Tibial artery (tissue), 4 donors: ENCODE data around the gene SERPINB7.

Experiments used
- DNase-seq, 2 donors: peaks; one replicate each; pipeline ENCODE4 v3.0.0-alpha.2; 2019
- H3K27ac ChIP-seq, 2 donors: fragments of 200-600 bp; sonication (generic) in 1 of 2; 1 replicate in 1 of 2; 2 replicates in 1 of 2; pipeline ENCODE4 v1.5.1; 2018 to 2019; ENCODE audit warnings: mild to moderate bottlenecking in 1 of 2
- H3K27me3 ChIP-seq, 2 donors: fragments of 200-600 bp; sonication (generic) in 1 of 2; one replicate each; pipeline versions ENCODE4 v1.5.1 to v1.6.0; 2016 to 2019
- H3K36me3 ChIP-seq, 3 donors: fragments of 200-600 bp; sonication (generic) in 2 of 3; one replicate each; pipeline ENCODE4 v1.5.1; 2016 to 2019; ENCODE audit warnings: mild to moderate bottlenecking in 2 of 3
- H3K4me1 ChIP-seq, 4 donors: fragments of 200-600 bp; sonication (generic) in 2 of 4; 1 replicate in 3 of 4; 2 replicates in 1 of 4; pipeline ENCODE4 v1.5.1; 2016 to 2019
- H3K4me3 ChIP-seq, 2 donors: fragments of 200-600 bp; sonication (generic) in 1 of 2; 1 replicate in 1 of 2; 2 replicates in 1 of 2; pipeline ENCODE4 v1.5.1; 2018 to 2019; ENCODE audit warnings: mild to moderate bottlenecking in 2 of 2
- H3K9me3 ChIP-seq, 3 donors: fragments of 200-600 bp; sonication (generic) in 1 of 3; one replicate each; pipeline ENCODE4 v1.5.1; 2016 to 2019
- intact Hi-C: fragments of 100-400 bp; cut with DNase I; formaldehyde crosslinking; loops from one replicate; pipeline ENCODE4 v1.15.0; 2023; ENCODE audit warnings: low total_unique reads
- TF ChIP-seq, protein P1 (sequence below), 2 experiments: fragments of 200-600 bp in 1 of 2; fragments of 450-650 bp in 1 of 2; IDR thresholded peaks; one replicate each; pipeline ENCODE4 v1.5.1; 2017 to 2019; ENCODE audit warnings: antibody characterized with exemption in 2 of 2, mild to moderate bottlenecking in 1 of 2, moderate library complexity in 1 of 2

Gene SERPINB7

DNA sequence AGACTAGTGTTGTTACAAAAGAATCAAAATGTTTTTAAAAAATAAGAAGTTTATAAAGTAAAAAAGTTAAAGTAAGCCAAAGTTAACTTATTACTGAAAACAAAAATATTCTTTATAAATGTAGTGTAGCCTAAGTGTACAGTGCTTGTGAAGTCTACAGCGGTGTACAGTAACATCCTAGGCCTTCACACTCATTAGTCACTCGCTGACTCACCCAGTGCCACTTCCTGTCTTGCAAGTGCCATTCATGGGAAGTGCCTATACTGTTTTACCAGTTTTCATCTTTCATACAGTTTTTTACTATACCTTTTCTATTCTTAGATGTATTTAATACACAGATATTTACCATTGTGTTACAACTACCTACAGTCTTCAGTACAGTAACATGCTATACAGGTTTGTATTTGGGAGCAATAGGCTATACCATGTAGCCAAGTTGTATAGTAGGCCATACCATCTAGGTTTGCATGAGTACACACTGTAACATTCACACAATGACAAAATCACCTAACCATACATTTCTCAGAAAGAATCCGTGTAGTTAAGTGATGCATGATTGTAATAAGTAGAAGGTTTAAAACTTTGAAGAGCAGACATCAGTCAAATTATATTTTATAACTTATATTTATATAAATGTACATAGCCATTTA lies 13.4 kb downstream of the SERPINB7 start:
- intact Hi-C loops, result no loop called here
- Histone ChIP-seq H3K4me3 (no peak overlapping the region), H3K27me3 (no peaks in the 10 kb centered on the region), H3K9me3 (no peaks in the 10 kb centered on the region), H3K4me1 (no peaks in the 10 kb centered on the region), H3K36me3 (no peaks in the 10 kb centered on the region), H3K27ac (no peak overlapping the region)
- no peak for DNase-seq
- TF ChIP-seq, protein P1, sequence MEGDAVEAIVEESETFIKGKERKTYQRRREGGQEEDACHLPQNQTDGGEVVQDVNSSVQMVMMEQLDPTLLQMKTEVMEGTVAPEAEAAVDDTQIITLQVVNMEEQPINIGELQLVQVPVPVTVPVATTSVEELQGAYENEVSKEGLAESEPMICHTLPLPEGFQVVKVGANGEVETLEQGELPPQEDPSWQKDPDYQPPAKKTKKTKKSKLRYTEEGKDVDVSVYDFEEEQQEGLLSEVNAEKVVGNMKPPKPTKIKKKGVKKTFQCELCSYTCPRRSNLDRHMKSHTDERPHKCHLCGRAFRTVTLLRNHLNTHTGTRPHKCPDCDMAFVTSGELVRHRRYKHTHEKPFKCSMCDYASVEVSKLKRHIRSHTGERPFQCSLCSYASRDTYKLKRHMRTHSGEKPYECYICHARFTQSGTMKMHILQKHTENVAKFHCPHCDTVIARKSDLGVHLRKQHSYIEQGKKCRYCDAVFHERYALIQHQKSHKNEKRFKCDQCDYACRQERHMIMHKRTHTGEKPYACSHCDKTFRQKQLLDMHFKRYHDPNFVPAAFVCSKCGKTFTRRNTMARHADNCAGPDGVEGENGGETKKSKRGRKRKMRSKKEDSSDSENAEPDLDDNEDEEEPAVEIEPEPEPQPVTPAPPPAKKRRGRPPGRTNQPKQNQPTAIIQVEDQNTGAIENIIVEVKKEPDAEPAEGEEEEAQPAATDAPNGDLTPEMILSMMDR (IDR thresholded peaks at IDR 0.05), result no peak

DNA sequence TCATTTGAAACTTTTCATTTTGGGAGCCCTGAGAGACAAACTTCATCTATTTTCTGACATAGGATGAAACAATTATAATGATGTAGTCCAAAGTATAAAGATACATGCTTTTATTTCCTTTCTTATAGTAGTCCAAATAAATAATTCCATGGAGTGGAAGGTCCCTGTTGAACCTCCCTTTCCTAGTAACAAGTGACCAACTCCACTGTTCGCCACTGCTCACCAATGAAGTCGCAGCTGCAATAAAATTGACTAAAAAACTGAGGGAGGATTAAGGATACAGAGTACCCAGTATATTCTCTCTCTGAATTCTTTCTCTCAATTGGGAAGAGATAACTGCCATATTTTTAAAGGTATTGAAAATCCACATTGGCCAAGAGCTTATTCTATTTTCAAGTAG lies 14.1 kb downstream of the SERPINB7 start:
- no peak for DNase-seq
- Histone ChIP-seq H3K36me3 (no peaks in the 10 kb centered on the region), H3K4me3 (no peak overlapping the region)

DNA sequence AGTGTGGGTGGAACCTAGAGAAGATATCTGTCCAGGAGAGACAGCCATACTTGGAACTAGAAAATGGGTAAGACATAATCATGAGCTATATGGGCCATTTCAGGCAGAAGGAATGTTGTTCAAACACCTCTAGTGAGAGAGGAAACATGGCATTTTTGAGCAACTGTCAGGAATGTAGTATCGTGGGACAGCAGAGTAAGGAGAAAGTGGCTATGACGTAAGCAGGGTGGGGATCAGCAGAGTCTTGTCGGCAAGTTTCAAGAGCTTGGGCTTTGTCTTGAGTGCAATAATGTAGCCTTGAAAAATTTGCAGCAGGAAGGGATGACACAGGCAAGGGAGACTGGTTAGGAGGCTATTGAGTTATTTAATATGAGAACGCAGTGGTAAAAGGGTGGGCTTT lies 20.4 kb downstream of the SERPINB7 start:
- H3K9me3 ChIP-seq, result no peaks in the 10 kb centered on the region
- no peak overlapping the region for H3K27ac ChIP-seq
- no peaks in the 10 kb centered on the region for H3K27me3 ChIP-seq
- H3K36me3 ChIP-seq, result no peaks in the 10 kb centered on the region
- no peak overlapping the region for H3K4me3 ChIP-seq
- TF ChIP-seq, protein P1 (IDR thresholded peaks at IDR 0.05), result no peak
- intact Hi-C loops, result no loop called here
- no peaks in the 10 kb centered on the region for H3K4me1 ChIP-seq
- no peak for DNase-seq

More for the DNA sequence above, 14.1 kb downstream of the SERPINB7 start:
- intact Hi-C loops, result no loop called here
- Histone ChIP-seq H3K27me3 (no peaks in the 10 kb centered on the region), H3K27ac (no peak overlapping the region), H3K4me1 (no peaks in the 10 kb centered on the region), H3K9me3 (no peaks in the 10 kb centered on the region)
- TF ChIP-seq, protein P1 (IDR thresholded peaks at IDR 0.05), result no peak

DNA sequence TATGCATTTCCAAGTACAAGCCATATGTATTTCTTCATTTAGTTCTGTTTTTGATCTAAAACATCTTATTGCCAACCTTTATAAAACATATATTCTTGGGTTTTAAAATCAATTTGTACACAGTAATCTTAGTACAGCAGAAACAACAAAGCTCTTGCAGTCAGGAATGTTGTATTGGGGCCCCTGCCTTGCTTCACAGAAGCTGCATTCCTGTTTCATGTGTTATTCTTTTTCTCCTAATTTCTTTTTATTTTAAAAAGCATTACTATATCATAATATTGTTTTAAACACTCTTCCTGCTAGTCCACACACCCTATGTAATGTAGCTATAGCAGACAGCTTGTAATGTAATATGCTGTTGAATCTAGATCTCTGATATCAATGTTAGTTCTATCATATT lies 24.0 kb downstream of the SERPINB7 start:
- no peak overlapping the region for H3K4me3 ChIP-seq
- no peaks in the 10 kb centered on the region for H3K36me3 ChIP-seq
- intact Hi-C loops, result no loop called here
- no peaks in the 10 kb centered on the region for H3K9me3 ChIP-seq
- H3K27ac ChIP-seq, result no peak overlapping the region
- no peak for DNase-seq
- no peaks in the 10 kb centered on the region for H3K4me1 ChIP-seq
- TF ChIP-seq, protein P1 (IDR thresholded peaks at IDR 0.05), result no peak
- no peaks in the 10 kb centered on the region for H3K27me3 ChIP-seq

- Histone ChIP-seq H3K9me3 (no peaks in the 10 kb centered on the region), H3K4me3 (no peak overlapping the region), H3K27me3 (no peaks in the 10 kb centered on the region), H3K27ac (no peak overlapping the region), H3K36me3 (no peaks in the 10 kb centered on the region), H3K4me1 (no peaks in the 10 kb centered on the region)
- DNase-seq, result no peak
- intact Hi-C loops, result no loop called here
- TF ChIP-seq, protein P1 (IDR thresholded peaks at IDR 0.05), result no peak
These were observed 26.1 kb downstream of the SERPINB7 start for GRCh38 chr18:63801343-63801742.

GRCh38 chr18:63808125-63808524 lies 32.9 kb downstream of the SERPINB7 start:
- Histone ChIP-seq H3K27me3 (no peaks in the 10 kb centered on the region), H3K4me1 (no peaks in the 10 kb centered on the region), H3K4me3 (no peak overlapping the region), H3K36me3 (no peaks in the 10 kb centered on the region), H3K9me3 (no peaks in the 10 kb centered on the region), H3K27ac (no peak overlapping the region)
- TF ChIP-seq, protein P1 (IDR thresholded peaks at IDR 0.05), result no peak
- DNase-seq, result no peak
- intact Hi-C loops, result no loop called here
